HEK293 (cell line): ENCODE measurements around the gene DIDO1.

Experiments used
- CTCF ChIA-PET: fragments of 350-600 bp; formaldehyde crosslinking; extraction: SDS; loops from one replicate; lab custom pipeline; 2021; ENCODE audit warnings: antibody characterized with exemption; lab: Yijun Ruan, JAX
- POLR2A ChIA-PET: fragments of 300-600 bp; formaldehyde crosslinking; extraction: SDS; loops from one replicate; lab custom pipeline; 2020; ENCODE audit warnings: antibody characterized with exemption, inconsistent platforms; lab: Yijun Ruan, JAX
- H3K27ac ChIP-seq: fragments of 200-500 bp; sonication (Bioruptor generic); 2 replicates; pipeline ENCODE4 v1.5.1; 2014; ENCODE audit warnings: low read depth, low read length, control low read depth, inconsistent platforms; ENCODE audit errors: extremely low read depth
- H3K36me3 ChIP-seq, 2 experiments: fragments of 200-500 bp in 1 of 2; sonication (Bioruptor generic) in 1 of 2; 1 replicate in 1 of 2; 2 replicates in 1 of 2; pipeline ENCODE4 v1.5.1; 2014 to 2017; ENCODE audit warnings: inconsistent platforms in 2 of 2, low read length in 2 of 2; ENCODE audit not compliant: control insufficient read depth in 2 of 2, insufficient read depth in 1 of 2
- H3K4me1 ChIP-seq: fragments of 200-500 bp; sonication (Bioruptor generic); 2 replicates; pipeline ENCODE4 v1.5.1; 2014; ENCODE audit warnings: mild to moderate bottlenecking, low read length, inconsistent platforms; ENCODE audit not compliant: control insufficient read depth, insufficient read depth
- H3K4me3 ChIP-seq: 2 replicates; pipeline ENCODE4 v1.5.1; 2011; ENCODE audit warnings: low read depth, mild to moderate bottlenecking, control low read depth, low read length, moderate library complexity
- H3K9me3 ChIP-seq: fragments of 200-500 bp; sonication (Bioruptor generic); 2 replicates; pipeline ENCODE4 v1.5.1; 2014; ENCODE audit warnings: low read depth, low read length, inconsistent platforms; ENCODE audit not compliant: control insufficient read depth, insufficient read depth
- FEZF1 ChIP-seq: fragments of 450-650 bp; formaldehyde crosslinking; IDR thresholded peaks from 2 replicates; pipeline ENCODE4 v1.5.1; 2016; ENCODE audit warnings: missing biosample characterization, missing genetic modification characterization
- GLIS2 ChIP-seq: fragments of 450-650 bp; formaldehyde crosslinking; IDR thresholded peaks from 2 replicates; pipeline ENCODE4 v1.5.1; 2016; ENCODE audit warnings: missing biosample characterization, missing genetic modification characterization
- HOXA7 ChIP-seq: sonication (generic); formaldehyde crosslinking; IDR thresholded peaks from 2 replicates; pipeline ENCODE4 v1.8.1; 2022; ENCODE audit warnings: missing genetic modification reagents, borderline replicate concordance
- MZF1 ChIP-seq: fragments of 450-650 bp; formaldehyde crosslinking; IDR thresholded peaks from 2 replicates; pipeline ENCODE4 v1.5.1; 2017; ENCODE audit warnings: missing biosample characterization, missing genetic modification characterization, borderline replicate concordance
- OVOL3 ChIP-seq: fragments of 450-650 bp; formaldehyde crosslinking; IDR thresholded peaks from 2 replicates; pipeline ENCODE4 v1.5.1; 2016; ENCODE audit warnings: missing biosample characterization, missing genetic modification characterization
- TCF7L2 ChIP-seq: IDR thresholded peaks from 2 replicates; pipeline ENCODE4 v1.6.1; 2011; ENCODE audit warnings: low read depth, mild to moderate bottlenecking, inconsistent platforms, low read length, moderate library complexity, borderline replicate concordance
- TRIM28 ChIP-seq: IDR thresholded peaks from 2 replicates; pipeline ENCODE4 v1.6.1; 2011; ENCODE audit warnings: low read length, control low read depth, borderline replicate concordance
- ZBTB17 ChIP-seq: fragments of 450-650 bp; formaldehyde crosslinking; IDR thresholded peaks from 2 replicates; pipeline ENCODE4 v1.5.1; 2016; ENCODE audit warnings: missing biosample characterization, missing genetic modification characterization
- ZBTB7A ChIP-seq: fragments of 450-650 bp; formaldehyde crosslinking; IDR thresholded peaks from 2 replicates; pipeline ENCODE4 v1.5.1; 2016; ENCODE audit warnings: low read depth, missing biosample characterization, missing genetic modification characterization
- ZNF121 ChIP-seq: fragments of 450-650 bp; formaldehyde crosslinking; IDR thresholded peaks from 2 replicates; pipeline ENCODE4 v1.5.1; 2016; ENCODE audit warnings: missing biosample characterization, missing genetic modification characterization
- ZNF184 ChIP-seq: fragments of 450-650 bp; IDR thresholded peaks from 2 replicates; pipeline ENCODE4 v1.5.1; 2018; ENCODE audit warnings: missing biosample characterization, mild to moderate bottlenecking, missing genetic modification characterization
- ZNF239 ChIP-seq: fragments of 450-650 bp; formaldehyde crosslinking; IDR thresholded peaks from 2 replicates; pipeline ENCODE4 v1.5.1; 2016; ENCODE audit warnings: missing biosample characterization, missing genetic modification characterization
- ZNF335 ChIP-seq: fragments of 450-650 bp; formaldehyde crosslinking; conservative IDR thresholded peaks from 2 replicates; pipeline ENCODE4 v1.5.1; 2016; ENCODE audit warnings: missing biosample characterization, missing genetic modification characterization
- ZNF561 ChIP-seq: fragments of 450-650 bp; IDR thresholded peaks from 2 replicates; pipeline ENCODE4 v1.5.1; 2018; ENCODE audit warnings: missing biosample characterization, missing genetic modification characterization, borderline replicate concordance
- ZNF600 ChIP-seq: fragments of 450-650 bp; formaldehyde crosslinking; IDR thresholded peaks from 2 replicates; pipeline ENCODE4 v1.5.1; 2016; ENCODE audit warnings: missing biosample characterization, missing genetic modification characterization
- ZNF776 ChIP-seq: fragments of 450-650 bp; formaldehyde crosslinking; IDR thresholded peaks from 2 replicates; pipeline ENCODE4 v1.5.0; 2017; ENCODE audit warnings: missing biosample characterization, missing genetic modification characterization, borderline replicate concordance
- ZSCAN30 ChIP-seq: fragments of 450-650 bp; IDR thresholded peaks from 2 replicates; pipeline ENCODE4 v1.5.1; 2018; ENCODE audit warnings: missing biosample characterization, mild to moderate bottlenecking, missing genetic modification characterization, moderate library complexity
- ZXDB ChIP-seq: fragments of 450-650 bp; formaldehyde crosslinking; IDR thresholded peaks from 2 replicates; pipeline ENCODE4 v1.5.1; 2016; ENCODE audit warnings: missing biosample characterization, missing genetic modification characterization
- TF ChIP-seq, protein P1 (sequence below): fragments of 450-650 bp; formaldehyde crosslinking; optimal IDR thresholded peaks from 2 replicates; pipeline ENCODE3; 2016; ENCODE audit warnings: missing biosample characterization, mild to moderate bottlenecking, missing genetic modification characterization
- TF ChIP-seq, protein P2 (sequence below): fragments of 450-650 bp; formaldehyde crosslinking; IDR thresholded peaks from 2 replicates; pipeline ENCODE4 v1.5.1; 2016; ENCODE audit warnings: missing biosample characterization, missing genetic modification characterization
- TF ChIP-seq, protein P3 (sequence below): fragments of 450-650 bp; formaldehyde crosslinking; IDR thresholded peaks from 2 replicates; pipeline ENCODE4 v1.5.1; 2016; ENCODE audit warnings: missing biosample characterization, missing genetic modification characterization
- TF ChIP-seq, protein P4 (sequence below): fragments of 450-650 bp; formaldehyde crosslinking; IDR thresholded peaks from 2 replicates; pipeline ENCODE4 v1.5.1; 2017; ENCODE audit warnings: missing biosample characterization, missing genetic modification characterization
- TF ChIP-seq, protein P5 (sequence below): fragments of 450-650 bp; formaldehyde crosslinking; IDR thresholded peaks from 2 replicates; pipeline ENCODE4 v1.5.1; 2016; ENCODE audit warnings: missing biosample characterization, missing genetic modification characterization

The DIDO1 gene

DNA sequence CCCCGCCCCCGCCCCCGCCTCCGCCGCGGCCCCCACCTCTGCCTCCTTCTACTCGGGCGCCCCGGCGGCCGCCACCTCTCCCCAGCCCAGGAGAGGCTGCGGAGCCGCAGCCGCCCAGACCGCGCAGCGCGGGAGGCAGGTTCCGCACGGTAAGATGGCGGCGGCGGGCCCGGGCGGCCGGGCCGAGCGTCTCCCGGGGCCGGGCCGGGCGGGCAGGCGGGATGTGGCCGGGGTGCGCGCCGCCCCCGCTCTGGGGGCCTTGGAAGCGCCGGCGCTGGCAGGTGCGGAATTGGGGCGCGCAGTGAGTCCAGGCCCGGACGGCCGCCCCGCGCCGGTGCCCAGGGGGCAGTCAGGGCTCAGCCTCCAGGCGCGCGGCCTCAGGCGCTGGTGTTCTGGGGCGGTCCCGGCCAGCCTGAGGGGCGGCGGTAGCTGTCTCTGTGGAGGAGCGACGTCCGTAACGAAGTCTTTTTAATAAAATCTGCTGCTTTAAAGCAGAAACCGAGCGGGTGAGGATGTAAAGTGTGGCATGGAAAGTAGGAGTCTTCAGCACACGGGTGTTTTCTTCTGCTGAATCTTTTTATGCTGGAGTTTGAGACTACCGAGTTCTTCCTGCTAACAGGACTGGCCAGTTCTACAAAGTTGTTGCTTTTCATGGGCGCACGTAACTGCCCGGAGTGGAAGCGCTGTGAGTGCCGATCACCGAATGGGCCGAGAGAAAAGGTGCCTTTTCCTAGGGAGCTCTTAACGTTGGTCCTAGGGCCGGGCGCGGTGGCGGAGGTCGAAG, 12.0 kb upstream of the DIDO1 start, which contains the start of gene GID8 (continued):
- TF ChIP-seq, protein P1, sequence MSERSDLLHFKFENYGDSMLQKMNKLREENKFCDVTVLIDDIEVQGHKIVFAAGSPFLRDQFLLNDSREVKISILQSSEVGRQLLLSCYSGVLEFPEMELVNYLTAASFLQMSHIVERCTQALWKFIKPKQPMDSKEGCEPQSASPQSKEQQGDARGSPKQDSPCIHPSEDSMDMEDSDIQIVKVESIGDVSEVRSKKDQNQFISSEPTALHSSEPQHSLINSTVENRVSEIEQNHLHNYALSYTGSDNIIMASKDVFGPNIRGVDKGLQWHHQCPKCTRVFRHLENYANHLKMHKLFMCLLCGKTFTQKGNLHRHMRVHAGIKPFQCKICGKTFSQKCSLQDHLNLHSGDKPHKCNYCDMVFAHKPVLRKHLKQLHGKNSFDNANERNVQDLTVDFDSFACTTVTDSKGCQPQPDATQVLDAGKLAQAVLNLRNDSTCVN (tag by site-specific recombination): peak; percentile 21
- peak; percentile 83 for TF ChIP-seq ZNF335 (tag by site-specific recombination)
- peak; percentile 98 for TF ChIP-seq ZBTB17 (tag by site-specific recombination)
- TF ChIP-seq HOXA7 (CRISPR knock-in tag): no peak
- peak; percentile 78; the same call in 1 of the 2 replicates for TF ChIP-seq ZNF600
- no peak for TF ChIP-seq ZNF121 (tag by site-specific recombination)

DNA sequence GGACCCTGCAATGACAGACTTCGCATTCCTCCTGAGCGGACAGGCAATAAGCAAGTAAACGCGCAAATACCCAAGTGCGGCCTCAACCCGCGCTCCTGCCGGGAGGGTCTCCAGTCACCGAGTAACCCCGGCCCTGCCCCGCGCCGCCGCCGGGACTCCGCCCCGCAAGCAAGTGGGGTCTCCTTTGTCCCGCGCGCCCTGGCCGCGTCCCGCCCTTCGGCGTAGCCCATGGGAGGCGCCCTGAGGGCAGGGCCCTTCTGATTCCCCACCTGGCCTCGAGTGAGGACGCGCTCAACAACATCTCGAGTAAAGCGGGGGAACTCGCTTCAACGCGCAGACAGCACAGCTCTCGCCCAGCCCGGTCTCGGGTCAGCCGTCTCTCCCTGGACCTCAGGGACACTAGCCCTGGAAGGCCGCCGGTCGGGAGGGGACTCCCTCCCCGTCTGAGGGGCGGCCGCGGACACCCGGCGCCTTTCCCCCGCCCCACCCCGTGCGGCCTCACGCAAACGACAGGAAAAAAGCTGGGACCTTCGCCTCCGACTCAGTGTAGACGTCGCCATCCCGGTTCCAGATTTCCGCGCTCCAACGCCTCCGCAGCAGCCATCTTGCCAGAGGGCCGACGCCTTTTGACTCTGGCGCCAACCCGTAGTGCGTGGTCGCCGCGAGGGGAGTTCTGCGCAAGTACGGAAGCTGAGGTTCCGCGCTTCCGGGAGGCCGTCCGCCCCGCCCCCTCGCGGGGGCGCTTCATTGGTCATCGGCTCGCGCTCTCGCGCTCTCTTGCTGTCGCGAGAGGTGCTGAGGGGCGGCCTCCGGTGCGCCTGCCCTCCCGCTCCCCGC, 11.2 kb upstream of the DIDO1 start:
- Histone ChIP-seq H3K36me3 (peaks cover 4 to 53% of the 10 kb centered on the region in 2 experiments), H3K27ac (peak overlapping the region; percentile 77), H3K4me3 (peak overlapping the region; percentile 88), H3K4me1 (peaks cover 9% of the 10 kb centered on the region; the same call in 1 of the 2 replicates), H3K9me3 (no peaks in the 10 kb centered on the region)
- CTCF ChIA-PET: interaction anchor here (0.6 to 1.6 kb wide), 6 partner anchors 10 to 117 kb away, joined by 3 to 12 read pairs (median 4); partner anchors contain the start of gene DIDO1
- POLR2A ChIA-PET: interaction anchor here (0.6 to 2.2 kb wide), 11 partner anchors 11 to 335 kb away, joined by 3 to 13 read pairs (median 3); partner anchors contain the start of genes ARFGAP1 and DIDO1
- peak; percentile 22; the same call in 1 of the 2 replicates for TF ChIP-seq FEZF1 (tag by site-specific recombination)
- no peak for TF ChIP-seq ZNF776 (tag by site-specific recombination)
- no peak for TF ChIP-seq TCF7L2
- TF ChIP-seq ZXDB (tag by site-specific recombination): peak; percentile 93
- TF ChIP-seq TRIM28: no peak
- TF ChIP-seq, protein P2, sequence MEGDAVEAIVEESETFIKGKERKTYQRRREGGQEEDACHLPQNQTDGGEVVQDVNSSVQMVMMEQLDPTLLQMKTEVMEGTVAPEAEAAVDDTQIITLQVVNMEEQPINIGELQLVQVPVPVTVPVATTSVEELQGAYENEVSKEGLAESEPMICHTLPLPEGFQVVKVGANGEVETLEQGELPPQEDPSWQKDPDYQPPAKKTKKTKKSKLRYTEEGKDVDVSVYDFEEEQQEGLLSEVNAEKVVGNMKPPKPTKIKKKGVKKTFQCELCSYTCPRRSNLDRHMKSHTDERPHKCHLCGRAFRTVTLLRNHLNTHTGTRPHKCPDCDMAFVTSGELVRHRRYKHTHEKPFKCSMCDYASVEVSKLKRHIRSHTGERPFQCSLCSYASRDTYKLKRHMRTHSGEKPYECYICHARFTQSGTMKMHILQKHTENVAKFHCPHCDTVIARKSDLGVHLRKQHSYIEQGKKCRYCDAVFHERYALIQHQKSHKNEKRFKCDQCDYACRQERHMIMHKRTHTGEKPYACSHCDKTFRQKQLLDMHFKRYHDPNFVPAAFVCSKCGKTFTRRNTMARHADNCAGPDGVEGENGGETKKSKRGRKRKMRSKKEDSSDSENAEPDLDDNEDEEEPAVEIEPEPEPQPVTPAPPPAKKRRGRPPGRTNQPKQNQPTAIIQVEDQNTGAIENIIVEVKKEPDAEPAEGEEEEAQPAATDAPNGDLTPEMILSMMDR (tag by site-specific recombination): no peak
- TF ChIP-seq ZNF184 (tag by site-specific recombination): no peak
- TF ChIP-seq OVOL3: no peak; the same call in 1 of the 2 replicates
- TF ChIP-seq ZSCAN30 (tag by site-specific recombination): peak; percentile 19; the same call in 1 of the 2 replicates
- TF ChIP-seq, protein P3, sequence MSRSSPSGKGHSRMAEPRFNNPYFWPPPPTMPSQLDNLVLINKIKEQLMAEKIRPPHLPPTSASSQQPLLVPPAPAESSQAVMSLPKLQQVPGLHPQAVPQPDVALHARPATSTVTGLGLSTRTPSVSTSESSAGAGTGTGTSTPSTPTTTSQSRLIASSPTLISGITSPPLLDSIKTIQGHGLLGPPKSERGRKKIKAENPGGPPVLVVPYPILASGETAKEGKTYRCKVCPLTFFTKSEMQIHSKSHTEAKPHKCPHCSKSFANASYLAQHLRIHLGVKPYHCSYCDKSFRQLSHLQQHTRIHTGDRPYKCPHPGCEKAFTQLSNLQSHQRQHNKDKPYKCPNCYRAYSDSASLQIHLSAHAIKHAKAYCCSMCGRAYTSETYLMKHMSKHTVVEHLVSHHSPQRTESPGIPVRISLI (tag by site-specific recombination): no peak
- peak; percentile 82 for TF ChIP-seq GLIS2 (tag by site-specific recombination)
- TF ChIP-seq MZF1 (tag by site-specific recombination): 0 out of 2 replicates have a peak, but pooled peaks have one; percentile 19
- TF ChIP-seq, protein P4, sequence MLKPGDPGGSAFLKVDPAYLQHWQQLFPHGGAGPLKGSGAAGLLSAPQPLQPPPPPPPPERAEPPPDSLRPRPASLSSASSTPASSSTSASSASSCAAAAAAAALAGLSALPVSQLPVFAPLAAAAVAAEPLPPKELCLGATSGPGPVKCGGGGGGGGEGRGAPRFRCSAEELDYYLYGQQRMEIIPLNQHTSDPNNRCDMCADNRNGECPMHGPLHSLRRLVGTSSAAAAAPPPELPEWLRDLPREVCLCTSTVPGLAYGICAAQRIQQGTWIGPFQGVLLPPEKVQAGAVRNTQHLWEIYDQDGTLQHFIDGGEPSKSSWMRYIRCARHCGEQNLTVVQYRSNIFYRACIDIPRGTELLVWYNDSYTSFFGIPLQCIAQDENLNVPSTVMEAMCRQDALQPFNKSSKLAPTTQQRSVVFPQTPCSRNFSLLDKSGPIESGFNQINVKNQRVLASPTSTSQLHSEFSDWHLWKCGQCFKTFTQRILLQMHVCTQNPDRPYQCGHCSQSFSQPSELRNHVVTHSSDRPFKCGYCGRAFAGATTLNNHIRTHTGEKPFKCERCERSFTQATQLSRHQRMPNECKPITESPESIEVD (tag by site-specific recombination): no peak
- TF ChIP-seq, protein P1 (tag by site-specific recombination): peak; percentile 90
- 0 out of 2 replicates have a peak, but pooled peaks have one; percentile 36 for TF ChIP-seq ZBTB7A (tag by site-specific recombination)
- TF ChIP-seq, protein P5, sequence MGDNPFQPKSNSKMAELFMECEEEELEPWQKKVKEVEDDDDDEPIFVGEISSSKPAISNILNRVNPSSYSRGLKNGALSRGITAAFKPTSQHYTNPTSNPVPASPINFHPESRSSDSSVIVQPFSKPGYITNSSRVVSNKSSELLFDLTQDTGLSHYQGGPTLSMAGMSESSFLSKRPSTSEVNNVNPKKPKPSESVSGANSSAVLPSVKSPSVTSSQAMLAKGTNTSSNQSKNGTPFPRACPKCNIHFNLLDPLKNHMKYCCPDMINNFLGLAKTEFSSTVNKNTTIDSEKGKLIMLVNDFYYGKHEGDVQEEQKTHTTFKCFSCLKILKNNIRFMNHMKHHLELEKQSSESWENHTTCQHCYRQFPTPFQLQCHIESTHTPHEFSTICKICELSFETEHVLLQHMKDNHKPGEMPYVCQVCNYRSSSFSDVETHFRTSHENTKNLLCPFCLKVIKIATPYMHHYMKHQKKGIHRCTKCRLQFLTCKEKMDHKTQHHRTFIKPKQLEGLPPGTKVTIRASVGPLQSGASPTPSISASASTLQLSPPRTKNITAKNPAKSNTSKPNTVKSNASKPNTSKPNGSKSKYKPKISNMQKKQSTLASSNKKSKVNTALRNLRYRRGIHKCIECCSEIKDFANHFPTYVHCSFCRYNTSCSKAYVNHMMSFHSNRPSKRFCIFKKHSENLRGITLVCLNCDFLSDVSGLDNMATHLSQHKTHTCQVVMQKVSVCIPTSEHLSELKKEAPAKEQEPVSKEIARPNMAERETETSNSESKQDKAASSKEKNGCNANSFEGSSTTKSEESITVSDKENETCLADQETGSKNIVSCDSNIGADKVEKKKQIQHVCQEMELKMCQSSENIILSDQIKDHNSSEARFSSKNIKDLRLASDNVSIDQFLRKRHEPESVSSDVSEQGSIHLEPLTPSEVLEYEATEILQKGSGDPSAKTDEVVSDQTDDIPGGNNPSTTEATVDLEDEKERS (tag by site-specific recombination): 0 out of 2 replicates have a peak, but pooled peaks have one; percentile 31
- TF ChIP-seq ZNF239 (tag by site-specific recombination): no peak
- peak; percentile 84; the same call in 1 of the 2 replicates for TF ChIP-seq ZNF561 (tag by site-specific recombination)
